ENCODE results near the gene BICRAL.

DNA sequence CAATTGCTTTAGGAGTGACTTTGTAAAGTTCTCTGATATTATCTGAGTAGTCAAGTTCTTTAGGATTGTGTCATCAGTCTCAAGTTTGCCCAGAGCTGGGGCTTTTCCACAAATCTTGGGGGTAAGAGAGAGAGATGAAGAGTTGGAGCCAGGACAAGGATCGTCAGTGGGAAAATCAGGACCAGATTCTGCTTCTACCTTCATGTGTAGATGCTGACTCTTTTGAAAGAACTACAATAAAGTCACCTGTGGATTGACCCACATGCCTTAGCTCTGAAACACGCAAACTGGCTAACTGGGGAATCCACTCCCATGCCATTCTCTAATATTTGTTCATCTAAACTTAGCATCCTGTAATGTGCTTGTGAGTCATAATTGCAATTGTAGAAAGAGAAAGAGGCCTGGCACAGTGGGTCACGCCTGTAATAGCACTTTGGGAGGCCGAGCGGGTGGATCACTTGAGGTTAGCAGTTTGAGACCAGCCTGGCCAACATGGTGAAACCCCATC, 15.6 kb upstream of the BICRAL start:
- TF ChIP-seq CTCF (IDR thresholded peaks at IDR 0.05) (no peak), POLR2AphosphoS5 (IDR thresholded peaks at IDR 0.05) (no peak)
